ENCODE data around the gene NACC1. TPM values are rescaled to one million over a fixed set of nuclear protein-coding genes. Genes with fewer than 3 reads are reported as not detected.
A peak's percentile ranks its signal among the peaks of the same experiment; 100 is the strongest.
"Not testable (repeated sequence)": the region's sequence is repeated elsewhere in the genome, so short reads cannot be mapped to it uniquely, and the experiment has no call there.

NACC1 gene
- total RNA-seq, 1 donor from 2014 or later, result 44.6 TPM

DNA sequence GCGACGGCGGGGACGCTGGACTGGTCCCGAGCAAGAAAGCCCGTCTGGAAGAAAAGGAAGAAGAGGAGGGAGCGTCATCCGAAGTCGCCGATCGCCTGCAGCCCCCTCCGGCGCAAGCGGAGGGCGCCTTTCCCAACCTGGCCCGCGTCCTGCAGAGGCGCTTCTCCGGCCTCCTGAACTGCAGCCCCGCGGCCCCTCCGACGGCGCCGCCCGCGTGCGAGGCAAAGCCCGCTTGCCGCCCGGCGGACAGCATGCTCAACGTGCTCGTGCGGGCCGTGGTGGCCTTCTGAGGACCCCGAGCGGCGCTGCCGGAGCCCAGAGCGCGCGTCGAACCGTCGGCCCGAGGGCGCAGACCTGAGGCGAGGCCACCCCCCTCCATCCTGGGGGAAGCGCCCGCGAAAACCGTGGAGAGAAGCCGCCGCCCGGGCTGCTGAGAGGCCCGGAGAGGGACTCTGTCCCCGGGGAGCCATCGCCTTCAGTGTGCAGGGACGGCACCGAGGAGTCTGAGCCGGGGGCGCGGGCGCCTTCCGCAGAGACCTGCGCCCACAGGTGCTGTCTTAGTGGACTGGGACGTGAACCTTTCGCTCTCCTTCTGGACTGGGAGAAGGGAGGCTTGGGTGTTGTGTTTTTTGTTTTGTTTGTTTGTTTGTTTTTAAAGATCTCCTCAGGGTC lies 35.6 kb downstream of the NACC1 start:
- DNase-seq, result peak; percentile 54
- intact Hi-C loops (cut with DNase I), result no loop called here

DNA sequence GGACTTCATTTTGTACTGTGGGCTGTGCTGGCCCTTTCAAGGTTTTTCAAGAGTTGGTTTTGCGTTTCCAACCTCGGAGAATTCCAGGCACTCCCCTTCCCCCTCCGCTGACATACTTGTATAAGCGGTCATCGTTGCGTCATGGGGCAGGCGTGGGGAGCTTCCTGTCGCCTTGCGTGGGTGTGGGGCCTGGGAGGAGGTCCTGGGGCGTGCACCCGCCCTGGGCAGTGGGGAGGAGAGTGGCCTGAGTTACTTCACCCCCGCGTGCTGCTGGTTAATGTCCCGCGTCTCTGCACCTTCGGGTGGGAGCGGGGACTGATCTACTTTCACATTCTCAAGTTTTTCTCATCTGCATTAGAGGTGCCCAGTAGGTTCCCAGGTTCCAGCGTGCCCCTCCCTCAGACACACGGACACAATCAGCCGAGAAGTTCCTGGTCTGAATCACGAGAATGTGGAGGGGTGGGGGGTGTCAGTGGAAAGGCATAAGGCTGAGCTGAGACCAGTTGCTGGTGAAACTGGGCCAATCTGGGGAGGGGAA lies 36.2 kb downstream of the NACC1 start:
- peak; percentile 17 for ATAC-seq (ENCODE audit: poor library complexity)
- intact Hi-C loops (cut with DNase I), result no loop called here
- peak; percentile 95 for DNase-seq

More for the DNA sequence above, 35.6 kb downstream of the NACC1 start:
- no peak for ATAC-seq (ENCODE audit: poor library complexity)

DNA sequence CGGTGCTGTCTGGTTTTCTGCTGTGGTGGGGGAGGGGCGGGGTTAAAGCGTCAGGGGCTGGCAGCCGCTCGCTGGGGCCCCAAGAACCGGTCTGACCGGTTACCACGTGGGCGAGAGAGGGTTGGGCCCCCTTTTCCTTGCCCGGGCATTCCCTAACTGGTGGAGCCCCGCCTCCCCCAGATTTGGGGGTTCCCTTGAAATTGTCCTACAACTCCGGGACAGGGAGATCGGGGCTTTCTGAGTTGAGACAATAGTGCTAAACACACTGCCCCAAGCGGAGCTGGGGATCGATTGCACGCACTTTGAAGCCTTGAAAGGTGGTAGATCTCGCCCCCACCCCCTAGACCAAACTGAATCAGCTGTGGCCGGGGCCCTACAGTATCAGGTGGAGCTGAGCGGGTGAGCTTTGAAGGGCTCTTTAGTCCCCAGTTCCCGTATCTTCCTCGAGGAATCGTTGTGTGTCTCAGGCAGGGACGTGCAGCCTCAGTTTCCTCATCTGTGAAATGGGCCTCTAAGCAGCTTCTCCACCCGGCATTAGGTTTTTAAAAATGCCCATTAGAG lies 36.9 kb downstream of the NACC1 start:
- no peak for ATAC-seq (ENCODE audit: poor library complexity)
- intact Hi-C loops (cut with DNase I), result no loop called here
- peak; percentile 66 for DNase-seq

DNA sequence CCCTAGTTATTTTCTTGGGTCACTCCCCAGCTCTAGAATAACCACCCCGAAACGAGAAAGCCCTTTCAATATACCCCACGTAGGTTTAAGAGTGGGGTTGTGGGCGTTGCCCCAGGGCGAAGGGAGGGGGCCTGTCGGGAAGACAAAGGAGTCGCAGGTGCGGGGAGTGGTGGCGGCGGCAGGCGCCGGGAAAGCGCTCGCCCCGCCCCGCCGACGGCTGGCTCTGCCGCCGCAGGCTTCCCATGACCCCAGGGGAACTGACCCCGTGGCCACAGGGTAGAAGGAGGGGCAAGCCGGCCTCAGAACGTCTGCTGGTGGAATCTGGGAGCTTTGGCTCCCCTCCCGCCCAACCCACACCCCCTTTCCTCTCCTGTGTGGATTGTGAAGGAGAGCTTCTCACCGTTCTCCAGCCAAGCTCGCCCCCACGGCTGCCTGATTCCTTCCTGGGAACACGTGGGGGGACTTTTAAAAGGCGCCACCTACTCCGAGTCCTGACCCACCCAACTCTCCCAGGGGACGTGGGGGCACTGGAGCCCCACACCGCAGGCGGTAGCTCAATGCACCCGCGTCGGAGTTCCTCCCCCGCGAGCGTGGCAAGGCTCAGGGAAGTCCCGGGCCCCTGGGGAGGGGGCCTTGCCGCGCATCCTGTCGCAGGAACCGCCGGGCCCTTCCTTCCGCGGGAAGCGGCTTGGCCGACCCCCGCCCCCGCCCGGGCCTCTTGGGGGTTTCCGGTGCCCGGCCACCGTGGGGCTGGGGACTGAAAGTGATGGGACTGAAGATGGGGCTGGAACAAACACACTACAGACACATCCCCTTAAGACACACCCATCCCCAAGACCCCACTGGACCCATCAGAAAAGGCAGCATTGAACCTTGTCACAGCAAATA lies 37.7 kb downstream of the NACC1 start:
- intact Hi-C loops (cut with DNase I), result no loop called here

DNA sequence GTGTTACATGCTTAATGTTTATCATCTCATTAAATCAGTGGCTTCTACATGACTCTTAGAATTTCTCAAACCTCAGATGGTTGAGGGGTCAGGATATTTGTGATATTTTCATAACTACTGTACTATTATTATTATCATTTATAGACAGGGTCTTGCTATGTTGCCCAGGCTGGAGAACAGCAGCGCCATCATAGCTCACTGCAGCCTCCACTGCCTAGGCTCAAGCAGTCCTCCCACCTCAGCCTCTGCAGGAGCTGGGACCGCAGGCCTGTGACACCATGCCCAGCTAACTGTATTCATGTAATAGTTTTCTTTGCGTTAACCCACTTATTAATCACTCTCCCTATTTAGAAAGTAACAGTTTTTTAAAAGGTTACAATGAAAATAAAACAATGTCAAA lies 41.6 kb downstream of the NACC1 start:
- ATAC-seq (ENCODE audit: poor library complexity) (no peak), DNase-seq (no peak)
- intact Hi-C loops (cut with DNase I), result no loop called here

More for the DNA sequence above, 37.7 kb downstream of the NACC1 start:
- DNase-seq (peak; percentile 88), ATAC-seq (ENCODE audit: poor library complexity) (no peak)

DNA sequence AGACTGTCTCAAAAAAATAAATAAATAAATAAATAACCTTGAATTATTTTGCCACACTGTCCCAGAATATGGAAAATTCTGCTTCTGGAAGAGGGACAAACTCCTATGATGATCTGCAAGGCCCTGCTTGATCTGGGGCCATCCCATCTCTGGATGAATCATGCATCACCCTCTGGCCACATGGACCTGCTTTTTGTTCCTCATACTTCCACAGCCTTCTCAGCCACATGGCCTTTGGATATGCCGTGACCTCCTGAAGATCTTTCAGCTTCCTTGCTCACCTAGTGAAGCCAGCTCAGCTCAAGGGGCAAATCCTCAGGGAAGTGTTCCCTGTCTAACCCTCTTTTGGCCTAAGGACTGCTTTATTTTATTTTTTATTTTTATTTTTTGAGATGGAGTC lies 42.5 kb downstream of the NACC1 start:
- no peak for ATAC-seq (ENCODE audit: poor library complexity)
- no peak for DNase-seq
- intact Hi-C loops (cut with DNase I), result no loop called here

DNA sequence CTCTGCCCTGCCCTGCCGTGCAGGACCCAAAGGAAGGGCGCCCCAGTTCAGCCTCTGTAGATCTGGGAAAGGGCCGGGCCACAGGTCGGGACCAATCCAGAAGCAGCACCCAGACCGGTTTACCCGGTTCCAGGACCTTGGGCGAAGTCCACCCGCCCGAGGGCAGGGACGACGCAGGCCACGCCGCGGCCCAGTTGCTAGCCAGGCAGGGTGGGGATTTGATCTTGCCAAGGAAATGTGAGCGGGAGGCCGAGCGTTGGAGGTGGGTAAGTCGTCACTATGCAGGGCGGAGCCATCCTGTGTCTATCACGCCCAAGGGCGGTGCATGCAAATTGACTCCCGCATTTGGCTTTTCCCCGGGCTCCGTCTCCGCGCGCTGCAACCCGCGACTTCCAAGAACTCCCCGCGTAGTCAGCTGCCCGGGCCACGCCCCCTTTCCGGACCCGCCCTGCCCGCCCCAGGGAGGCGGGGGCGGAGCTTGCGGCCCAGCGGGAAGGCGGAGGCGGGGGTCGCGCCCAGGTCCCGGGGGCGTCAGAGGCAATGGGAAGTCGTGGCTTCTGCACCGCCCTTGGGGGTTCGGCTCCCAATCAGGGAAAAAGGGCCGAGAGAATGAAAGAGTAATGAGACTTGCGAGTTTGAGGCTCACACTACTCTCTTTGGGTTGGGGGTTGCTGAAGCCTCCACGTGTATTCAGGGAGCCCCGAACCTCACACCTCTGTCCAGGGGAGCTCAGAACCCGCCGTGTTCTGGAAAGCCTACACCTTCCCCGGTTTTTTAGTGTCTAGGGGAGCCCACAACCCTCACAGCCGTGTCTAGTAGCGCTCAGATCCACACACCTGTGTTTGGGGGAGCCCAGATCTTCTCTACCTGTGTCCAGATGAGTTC lies 44.9 kb downstream of the NACC1 start:
- intact Hi-C loops (cut with DNase I), result no loop called here
- DNase-seq, result peak; percentile 98
- ATAC-seq (ENCODE audit: poor library complexity), result peak; percentile 91

DNA sequence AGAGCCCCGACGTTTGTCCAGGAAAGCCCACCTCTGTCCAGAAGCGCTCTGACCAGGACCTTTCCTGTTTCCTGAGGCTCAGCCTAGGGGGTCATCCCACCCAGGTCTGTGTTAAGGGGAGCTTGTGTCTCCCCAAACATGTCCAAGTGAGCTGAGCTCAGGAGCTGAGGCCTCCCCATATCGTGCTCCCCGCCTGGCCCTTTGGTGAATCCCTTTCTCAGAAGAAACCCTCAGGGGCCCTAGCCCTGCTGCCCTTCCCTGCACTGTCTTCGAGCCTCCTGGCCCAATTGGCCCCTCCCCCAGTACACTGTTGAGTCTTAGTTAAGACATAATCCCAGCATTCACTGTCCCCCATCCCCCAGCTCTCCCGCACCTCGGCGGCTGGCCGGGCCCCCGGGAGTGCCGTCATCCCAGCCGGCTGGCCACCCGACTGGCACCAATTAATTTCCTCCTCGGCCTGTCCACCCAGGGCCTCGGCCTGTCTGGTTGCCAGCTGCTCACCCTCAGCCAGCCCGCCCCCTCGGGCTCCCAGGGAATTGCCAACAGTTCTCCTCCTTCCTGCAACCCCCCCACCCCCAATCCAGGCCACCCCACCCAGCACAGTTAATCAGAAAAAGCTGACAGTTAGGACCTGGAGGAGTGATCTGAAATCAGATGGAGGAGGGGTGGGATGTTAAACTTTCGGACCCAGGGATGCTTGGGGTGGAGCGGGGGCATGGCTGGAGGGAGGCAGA lies 45.7 kb downstream of the NACC1 start:
- peak; percentile 77 for DNase-seq
- ATAC-seq (ENCODE audit: poor library complexity), result peak; percentile 40
- intact Hi-C loops (cut with DNase I), result no loop called here

DNA sequence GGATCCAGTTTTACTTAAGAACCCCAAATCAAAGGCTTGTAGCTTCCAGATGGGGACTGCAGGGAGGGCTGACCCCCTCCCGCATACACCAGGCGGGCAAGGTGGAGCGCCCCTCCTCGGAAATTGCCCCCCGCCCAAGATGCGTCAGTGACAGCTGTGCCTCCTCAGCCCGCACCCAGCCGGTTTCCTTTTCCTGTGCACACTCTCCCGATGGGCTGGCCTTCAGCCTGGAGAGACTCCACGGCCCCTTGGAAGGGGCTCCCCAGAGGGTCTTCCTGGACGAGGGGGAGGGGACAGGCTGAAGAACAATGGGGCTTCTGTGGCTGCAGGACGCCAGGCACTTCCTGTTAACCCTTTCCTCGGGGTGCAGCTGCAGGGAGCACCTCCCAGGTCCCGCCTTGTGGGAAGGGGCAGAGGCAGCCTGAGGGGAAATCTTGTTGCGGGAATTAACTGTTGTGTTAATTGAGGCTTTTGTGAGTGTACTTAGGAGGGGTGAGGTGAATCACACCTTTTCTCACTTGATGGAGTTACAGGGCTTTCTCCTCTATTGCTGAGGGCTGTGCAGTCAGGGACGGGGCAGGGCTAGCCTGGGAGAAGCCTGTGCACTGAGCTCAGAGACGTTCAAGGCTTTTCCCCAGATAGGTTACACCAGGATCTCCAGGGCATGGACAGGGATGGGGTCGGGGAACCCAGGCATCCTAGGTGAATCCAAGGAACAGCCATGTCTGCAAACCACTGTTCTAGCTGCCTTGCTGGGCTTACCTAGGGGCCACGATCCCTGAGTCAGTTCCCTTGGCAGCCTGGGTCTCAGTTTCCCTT lies 46.5 kb downstream of the NACC1 start:
- ATAC-seq (ENCODE audit: poor library complexity) (peak; percentile 20), DNase-seq (peak; percentile 83)
- intact Hi-C loops (cut with DNase I), result no loop called here

DNA sequence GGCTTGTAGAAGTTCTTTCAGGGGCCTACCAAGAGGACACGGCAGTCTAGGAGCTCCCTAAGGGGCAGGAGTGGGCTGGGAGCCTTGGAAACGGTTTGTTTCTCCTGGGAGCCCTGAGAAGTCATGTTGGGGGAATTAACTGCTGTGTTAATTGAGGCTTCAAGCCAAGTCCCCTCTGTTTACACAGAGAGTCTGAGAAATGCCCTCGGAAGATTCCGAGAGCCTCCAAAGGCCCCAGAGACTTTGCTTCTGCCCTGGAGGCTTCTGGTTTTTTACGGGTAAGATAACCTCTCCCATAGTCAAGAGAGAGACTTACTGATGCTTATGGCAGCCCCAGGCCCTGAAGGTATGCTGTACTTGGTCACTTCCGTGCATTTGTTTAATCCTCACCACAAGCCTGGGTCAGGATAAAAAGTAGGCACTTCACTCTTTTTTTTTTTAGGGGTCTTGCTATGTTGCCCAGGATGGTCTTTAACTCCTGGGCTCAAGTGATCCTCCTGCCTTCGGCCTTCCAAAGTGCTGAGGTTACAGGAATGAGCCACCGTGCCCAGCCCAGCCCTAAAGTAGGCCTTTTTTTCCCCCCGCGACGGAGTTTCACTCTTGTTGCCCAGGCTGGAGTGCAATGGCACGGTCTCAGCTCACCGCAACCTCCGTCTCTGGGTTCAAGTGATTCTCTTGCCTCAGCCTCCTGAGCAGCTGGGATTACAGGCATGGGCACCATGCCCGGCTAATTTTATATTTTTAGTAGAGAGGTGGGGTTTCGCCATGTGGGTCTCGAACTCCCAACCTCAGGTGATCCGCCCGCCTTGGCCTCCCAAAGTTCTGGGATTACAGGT lies 47.3 kb downstream of the NACC1 start:
- ATAC-seq (ENCODE audit: poor library complexity), result no peak

DNA sequence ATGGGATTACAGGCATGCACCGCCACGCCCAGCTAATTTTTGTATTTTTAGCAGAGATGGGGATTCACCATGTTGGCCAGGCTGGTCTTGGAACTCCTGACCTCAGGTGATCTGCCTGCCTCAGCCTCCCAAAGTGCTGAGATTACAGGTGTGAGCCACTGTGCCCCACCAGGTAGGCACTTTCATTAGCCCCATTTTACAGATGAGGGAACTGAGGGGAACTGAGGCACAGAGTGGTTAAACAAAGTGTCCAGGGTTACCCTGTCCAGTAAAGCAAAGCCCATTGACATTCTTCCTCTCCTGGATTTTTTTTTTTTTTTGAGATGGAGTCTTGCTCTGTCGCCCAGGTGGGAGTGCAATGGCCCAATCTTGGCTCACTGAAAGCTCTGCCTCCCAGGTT lies 48.1 kb downstream of the NACC1 start:
- ATAC-seq (ENCODE audit: poor library complexity); DNase-seq; intact Hi-C loops (cut with DNase I): not testable (repeated sequence)

More for the DNA sequence above, 47.3 kb downstream of the NACC1 start:
- intact Hi-C loops (cut with DNase I), result no loop called here
- no peak for DNase-seq

DNA sequence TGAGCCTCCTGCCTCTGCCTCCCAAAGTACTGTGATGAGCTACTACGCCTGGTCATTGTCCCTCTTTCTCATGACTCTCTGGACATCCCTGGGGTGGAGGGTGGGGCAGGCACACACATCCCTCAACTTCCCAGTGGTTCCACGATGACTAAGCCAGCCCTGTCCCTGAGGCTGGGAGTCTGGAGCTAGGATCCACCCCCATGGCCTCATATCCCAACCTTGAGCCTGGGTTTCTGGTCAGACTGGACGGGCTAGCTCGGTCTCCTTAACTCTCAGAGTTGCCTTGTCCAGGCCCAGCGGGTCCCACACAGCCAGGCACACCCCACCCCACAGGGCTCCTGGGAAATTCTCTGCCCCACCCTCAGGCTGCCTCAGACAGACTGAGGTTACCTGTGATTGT lies 51.7 kb downstream of the NACC1 start:
- ATAC-seq (ENCODE audit: poor library complexity) (no peak), DNase-seq (no peak)
- intact Hi-C loops (cut with DNase I), result no loop called here

DNA sequence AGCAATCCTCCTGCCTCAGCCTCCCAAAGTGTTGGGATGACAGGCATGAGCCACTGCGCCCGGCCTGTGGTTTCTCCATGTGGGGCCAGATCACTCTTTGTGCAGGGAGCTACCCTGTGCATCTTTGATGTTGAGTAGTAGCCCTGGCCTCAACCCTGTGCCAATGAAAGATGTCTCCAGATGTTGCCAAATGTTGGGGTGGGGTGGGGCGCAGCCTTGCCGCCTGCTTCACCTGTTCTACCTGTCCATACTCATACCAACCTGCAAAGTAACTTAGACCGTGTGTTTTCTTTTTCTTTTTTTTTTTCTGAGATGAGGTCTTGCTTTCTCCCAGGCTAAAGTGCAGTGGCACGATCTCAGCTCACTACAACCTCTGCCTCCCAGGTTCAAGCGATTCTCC lies 53.1 kb downstream of the NACC1 start:
- DNase-seq, result no peak
- intact Hi-C loops (cut with DNase I), result no loop called here
- ATAC-seq (ENCODE audit: poor library complexity), result no peak

DNA sequence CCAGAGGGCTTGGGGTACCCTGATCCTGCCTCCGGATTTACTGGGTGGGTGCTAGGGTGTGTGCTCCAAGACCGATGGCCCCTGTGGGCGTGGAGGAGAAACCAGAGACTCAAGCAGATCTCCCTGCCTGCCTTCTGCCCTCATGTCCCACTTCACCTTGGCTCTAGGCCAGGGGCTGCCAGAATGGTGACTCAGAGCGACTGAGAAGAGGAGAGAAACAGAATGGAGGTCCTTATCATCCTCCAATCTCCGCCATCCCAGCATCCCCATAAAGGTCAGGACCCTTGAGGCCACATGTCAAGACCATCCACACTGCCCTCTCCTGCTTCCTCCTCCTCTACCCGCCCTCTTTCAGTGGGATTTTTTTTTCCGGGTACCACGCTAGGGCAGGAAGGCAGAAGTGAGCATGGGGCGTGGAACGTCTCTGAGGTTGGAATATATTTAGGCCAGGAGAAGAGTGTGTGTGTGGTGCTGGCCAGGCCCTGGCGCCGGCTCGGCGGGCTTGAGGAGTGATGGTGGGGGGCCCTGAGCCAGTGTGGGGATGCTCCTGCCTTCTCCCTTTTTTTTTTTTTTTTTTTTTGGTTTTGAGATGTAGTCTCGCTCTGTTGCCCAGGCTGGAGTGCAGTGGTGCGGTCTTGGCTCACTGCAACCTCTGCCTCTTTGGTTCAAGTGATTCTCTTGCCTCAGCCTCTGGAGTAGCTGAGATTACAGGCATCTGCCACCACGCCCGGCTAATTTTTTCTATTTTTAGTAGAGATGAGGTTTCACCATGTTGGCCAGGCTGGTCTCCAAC lies 54.5 kb downstream of the NACC1 start:
- intact Hi-C loops (cut with DNase I), result no loop called here
- peak; percentile 56 for ATAC-seq (ENCODE audit: poor library complexity)
- DNase-seq, result peak; percentile 88

DNA sequence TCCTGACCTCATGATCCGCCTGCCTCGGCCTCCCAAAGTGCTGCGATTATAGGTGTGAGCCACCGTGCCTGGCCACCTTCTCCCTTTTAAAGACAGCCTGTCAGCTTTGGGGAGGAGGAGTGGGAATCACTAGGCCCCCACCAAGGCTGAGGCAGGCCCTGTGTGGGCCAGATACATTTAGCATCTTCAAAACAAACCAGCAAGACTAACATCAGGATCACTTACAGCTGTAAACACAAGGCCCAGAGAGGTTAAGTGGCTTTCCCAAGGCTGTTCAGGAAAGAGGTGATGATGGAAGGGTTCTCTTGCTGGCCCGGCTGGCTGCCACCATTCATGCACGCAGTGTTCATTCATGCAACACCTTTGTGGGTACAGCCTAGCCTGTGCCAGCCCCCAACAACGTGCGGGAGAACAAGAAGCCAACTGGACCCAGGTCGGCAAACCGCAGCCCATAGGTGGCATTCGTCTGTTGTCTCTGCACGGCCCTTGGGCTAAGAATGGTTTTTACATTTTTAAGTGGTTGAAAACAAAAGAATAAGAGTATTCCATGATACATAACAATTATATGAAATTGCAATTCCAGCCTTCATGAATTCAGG lies 55.2 kb downstream of the NACC1 start:
- ATAC-seq (ENCODE audit: poor library complexity), result no peak
- intact Hi-C loops (cut with DNase I), result no loop called here

More for the DNA sequence above, 55.2 kb downstream of the NACC1 start:
- no peak for DNase-seq

All from Right ventricle myocardium superior (tissue), 1 donor.